GM12872 (cell line): ENCODE data around the gene MYO1F.

Experiments
- CTCF ChIP-seq: IDR thresholded peaks from 3 replicates; pipeline ENCODE4 v1.5.1; 2011; ENCODE audit warnings: low read depth, mild to moderate bottlenecking, low read length, moderate library complexity; ENCODE audit not compliant: insufficient read depth

MYO1F gene

GRCh38 chr19:8545743-8546142, 31.5 kb downstream of the MYO1F start:
- no peak for TF ChIP-seq CTCF

GRCh38 chr19:8544168-8544567, 33.1 kb downstream of the MYO1F start:
- TF ChIP-seq CTCF: no peak

- TF ChIP-seq CTCF: no peak
Measured at GRCh38 chr19:8539621-8540149, 37.6 kb downstream of the MYO1F start.

- TF ChIP-seq CTCF: no peak
Measured at GRCh38 chr19:8537099-8537498, 40.1 kb downstream of the MYO1F start.

GRCh38 chr19:8536282-8536681, 41.0 kb downstream of the MYO1F start:
- no peak for TF ChIP-seq CTCF

GRCh38 chr19:8532225-8532624, 45.0 kb downstream of the MYO1F start:
- no peak for TF ChIP-seq CTCF

- no peak for TF ChIP-seq CTCF
Measured at GRCh38 chr19:8531470-8531869, 45.8 kb downstream of the MYO1F start.
